ENCODE measurements around the gene CLN3. TPM values are rescaled to one million over a fixed set of nuclear protein-coding genes. Genes with fewer than 3 reads are reported as not detected.
"Not testable (repeated sequence)": the region's sequence is repeated elsewhere in the genome, so short reads cannot be mapped to it uniquely, and the experiment has no call there.

Gene CLN3
- total RNA-seq, 2 donors from 2014 or later = 44.6 to 57.1 TPM

- not testable (repeated sequence) for H3K27ac Mint-ChIP-seq; ATAC-seq; H3K9me3 ChIP-seq (ENCODE audit: control insufficient read depth, low read length, poor library complexity, severe bottlenecking); DNase-seq; H3K4me3 Mint-ChIP-seq; H3K4me1 Mint-ChIP-seq; H3K27me3 Mint-ChIP-seq; H3K36me3 Mint-ChIP-seq (ENCODE audit: low read depth)
Observed at GRCh38 chr16:28446388-28446787, 45.5 kb downstream of the CLN3 start.

GRCh38 chr16:28443943-28444342 lies 47.9 kb downstream of the CLN3 start:
- H3K4me1 Mint-ChIP-seq; ATAC-seq; DNase-seq; H3K9me3 ChIP-seq (ENCODE audit: control insufficient read depth, low read length, poor library complexity, severe bottlenecking); H3K36me3 Mint-ChIP-seq (ENCODE audit: low read depth); H3K27me3 Mint-ChIP-seq; H3K4me3 Mint-ChIP-seq; H3K27ac Mint-ChIP-seq: not testable (repeated sequence)

GRCh38 chr16:28438899-28439298 lies 53.0 kb downstream of the CLN3 start:
- H3K4me3 Mint-ChIP-seq = not testable (repeated sequence)

GRCh38 chr16:28435340-28435739 lies 56.5 kb downstream of the CLN3 start:
- ATAC-seq; DNase-seq; H3K4me1 Mint-ChIP-seq; H3K4me3 Mint-ChIP-seq; H3K9me3 ChIP-seq (ENCODE audit: control insufficient read depth, low read length, poor library complexity, severe bottlenecking); H3K36me3 Mint-ChIP-seq (ENCODE audit: low read depth); H3K27ac Mint-ChIP-seq; H3K27me3 Mint-ChIP-seq: not testable (repeated sequence)

More at GRCh38 chr16:28438899-28439298, 53.0 kb downstream of the CLN3 start:
- not testable (repeated sequence) for DNase-seq; H3K36me3 Mint-ChIP-seq (ENCODE audit: low read depth); H3K9me3 ChIP-seq (ENCODE audit: control insufficient read depth, low read length, poor library complexity, severe bottlenecking); H3K4me1 Mint-ChIP-seq; ATAC-seq; H3K27me3 Mint-ChIP-seq; H3K27ac Mint-ChIP-seq

Other genes starting within 250 kb of the CLN3 start
- gene SBK1, start 199.5 kb downstream of the CLN3 start, total RNA-seq = 10 to 100 TPM; 14.7 to 17.7 TPM
- 1 to 10 TPM; 3.2 to 5.9 TPM for gene NPIPB6, start 128.6 kb downstream of the CLN3 start, total RNA-seq
- 10 to 100 TPM; 23.8 to 30.3 TPM for gene EIF3CL, start 88.2 kb downstream of the CLN3 start, total RNA-seq
- gene NPIPB7, start 19.7 kb downstream of the CLN3 start, total RNA-seq = not detected
- gene APOBR, start 2.6 kb upstream of the CLN3 start, total RNA-seq = 10 to 100 TPM; 12.6 to 13.6 TPM
- gene IL27, start 14.8 kb upstream of the CLN3 start, total RNA-seq = not detected
- gene NUPR1, start 46.9 kb upstream of the CLN3 start, total RNA-seq = under 1 TPM; 0.07 to 0.13 TPM
- 10 to 100 TPM; 49.7 to 53.7 TPM for gene SGF29, start 61.8 kb upstream of the CLN3 start, total RNA-seq
- gene SULT1A2, start 105.0 kb upstream of the CLN3 start, total RNA-seq = under 1 TPM in 1 of 2 donors, not detected in 1; 0.22 TPM
- gene SULT1A1, start 118.0 kb upstream of the CLN3 start, total RNA-seq = 10 to 100 TPM; 10.6 to 14.4 TPM
- gene NPIPB8, start 146.0 kb upstream of the CLN3 start, total RNA-seq = 1 to 10 TPM in 1 of 2 donors, not detected in 1; 1.2 TPM
- 100 to 1,000 TPM; 257 to 259 TPM for gene EIF3C, start 219.4 kb upstream of the CLN3 start, total RNA-seq